Measurements from ENCODE around the gene PSMG3.
"Not testable (repeated sequence)": the region's sequence is repeated elsewhere in the genome, so short reads cannot be mapped to it uniquely, and the experiment has no call there.

Gene PSMG3

DNA sequence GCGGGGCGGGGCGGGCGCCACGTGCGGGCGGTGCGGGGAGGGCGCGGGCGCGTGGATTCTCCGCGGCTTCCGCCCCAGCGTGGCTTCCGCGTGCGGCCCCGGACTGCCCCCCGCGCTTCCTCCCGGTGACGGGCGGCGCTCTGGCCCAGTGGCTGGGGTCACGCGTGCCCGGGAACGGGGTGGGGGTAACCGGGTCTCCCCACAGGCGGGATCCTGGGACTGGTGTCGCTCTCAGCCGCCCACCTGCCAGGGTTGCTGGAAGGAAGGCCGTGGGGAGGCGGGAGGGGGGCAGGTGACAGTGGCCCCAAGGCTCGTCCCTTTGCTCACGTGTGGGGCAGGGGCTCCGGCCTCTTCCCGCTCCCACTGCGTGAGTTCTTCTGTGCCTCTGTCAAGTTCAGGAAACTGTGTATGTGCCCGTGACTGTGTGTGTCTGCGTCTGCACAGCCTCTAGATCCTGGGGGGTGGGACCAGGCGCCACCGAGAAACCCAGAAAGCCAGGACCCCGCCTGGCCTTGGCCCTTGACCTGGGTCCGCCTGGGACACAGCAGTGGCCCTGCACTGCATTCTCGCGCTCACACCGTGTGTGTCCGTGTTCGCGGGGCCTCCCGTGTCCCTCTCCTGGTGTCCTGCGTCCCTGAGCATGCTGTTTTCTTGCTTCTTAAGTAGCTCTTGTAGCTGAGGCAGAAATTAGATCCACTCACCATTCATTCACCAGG is 38.4 kb downstream of the PSMG3 start:
- DNase-seq, result peak; percentile 53

DNA sequence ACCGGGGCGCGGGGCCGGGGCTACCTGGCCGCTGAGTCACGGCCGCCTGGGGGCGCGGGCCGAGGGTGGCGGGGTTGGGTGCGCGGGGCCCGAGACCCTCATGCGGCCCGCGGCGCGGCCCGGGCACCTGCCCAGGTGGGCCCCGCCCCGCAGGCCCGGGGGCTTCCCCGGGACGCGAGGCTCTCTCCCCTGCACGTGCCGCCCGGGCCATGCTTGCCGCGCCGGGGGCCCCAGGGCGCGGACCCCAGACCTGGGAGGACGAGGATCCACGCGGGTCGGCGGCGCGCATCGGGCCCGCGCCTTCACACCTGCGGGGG is 38.9 kb downstream of the PSMG3 start:
- peak; percentile 51 for DNase-seq

DNA sequence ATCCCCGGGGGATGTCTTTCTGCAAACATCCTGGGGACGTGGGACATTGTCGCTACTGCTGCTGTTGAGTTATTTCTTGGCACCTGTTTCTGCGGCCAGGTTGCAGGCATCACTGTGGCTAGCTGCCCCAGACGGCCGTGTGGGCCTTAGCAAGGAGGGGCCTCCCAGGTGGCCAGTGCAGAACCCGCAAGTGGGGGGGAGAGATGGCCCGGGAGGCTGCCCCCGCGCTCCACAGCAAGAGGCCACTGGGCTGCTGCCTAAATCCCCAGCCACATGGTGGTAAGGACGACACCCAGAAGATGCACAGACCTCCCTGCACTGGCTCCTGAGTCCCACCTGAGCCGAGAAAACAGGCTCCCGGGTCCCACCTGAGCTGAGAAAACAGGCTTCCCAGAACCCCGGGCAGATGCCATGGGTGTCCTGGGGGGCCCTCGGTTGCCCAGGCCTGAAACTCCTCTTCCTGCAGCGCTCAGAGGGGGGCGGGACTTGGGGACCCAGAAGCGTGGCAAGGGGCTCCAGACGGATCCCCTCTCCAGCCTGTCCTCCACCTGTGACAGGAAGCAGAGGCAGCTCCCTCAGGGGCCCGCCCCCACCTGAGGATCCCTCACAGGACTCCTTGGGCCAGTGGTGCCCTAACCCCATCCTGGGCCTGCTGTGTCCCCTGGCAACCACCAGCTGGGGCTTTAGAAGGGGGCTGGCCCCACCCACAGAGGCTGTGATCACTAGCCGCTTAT is 40.3 kb downstream of the PSMG3 start:
- no peak for DNase-seq

DNA sequence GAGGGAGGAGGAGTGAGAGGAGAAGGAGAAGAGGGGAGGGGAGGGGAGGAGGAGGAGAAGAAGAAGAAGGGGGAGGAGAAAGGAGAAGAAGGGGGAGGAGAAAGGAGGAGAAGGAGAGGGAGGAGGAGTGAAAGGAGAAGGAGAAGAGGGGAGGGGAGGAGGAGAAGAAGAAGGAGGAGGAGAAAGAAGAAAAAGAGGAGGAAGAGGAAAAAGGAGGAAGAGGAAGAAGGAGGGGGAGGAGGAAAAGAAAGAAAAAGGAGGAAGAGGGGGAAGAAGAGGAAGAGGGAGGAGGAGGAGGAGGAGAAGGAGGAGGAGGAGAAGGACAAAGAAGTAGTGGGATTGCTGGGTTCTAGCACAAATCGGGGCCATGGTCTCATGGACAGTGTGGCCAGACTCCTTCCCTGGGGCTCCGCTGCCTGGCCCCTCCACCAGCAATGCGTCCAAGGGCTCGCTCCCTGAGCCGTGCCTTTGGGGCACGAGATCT is 43.5 kb downstream of the PSMG3 start:
- DNase-seq, result no peak

DNA sequence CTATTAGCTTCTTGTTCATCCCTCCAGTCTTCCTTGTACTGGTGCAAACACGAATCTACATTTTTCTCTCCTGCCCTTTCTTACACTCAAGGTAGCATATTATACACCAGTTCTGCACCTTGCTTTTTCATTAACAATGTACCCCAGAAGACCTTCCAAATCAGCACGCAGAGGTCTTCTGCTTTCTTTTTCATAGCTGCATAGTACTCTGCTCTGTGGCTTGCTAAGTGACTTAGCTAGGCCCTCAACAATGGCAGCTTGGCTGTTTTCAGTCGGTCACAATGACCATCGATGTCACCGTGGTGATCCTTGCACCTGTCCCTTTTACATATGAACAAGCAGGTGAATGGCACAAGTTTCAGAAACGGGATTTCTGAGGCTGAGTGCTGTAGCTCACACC is 44.4 kb downstream of the PSMG3 start:
- no peak for DNase-seq

DNA sequence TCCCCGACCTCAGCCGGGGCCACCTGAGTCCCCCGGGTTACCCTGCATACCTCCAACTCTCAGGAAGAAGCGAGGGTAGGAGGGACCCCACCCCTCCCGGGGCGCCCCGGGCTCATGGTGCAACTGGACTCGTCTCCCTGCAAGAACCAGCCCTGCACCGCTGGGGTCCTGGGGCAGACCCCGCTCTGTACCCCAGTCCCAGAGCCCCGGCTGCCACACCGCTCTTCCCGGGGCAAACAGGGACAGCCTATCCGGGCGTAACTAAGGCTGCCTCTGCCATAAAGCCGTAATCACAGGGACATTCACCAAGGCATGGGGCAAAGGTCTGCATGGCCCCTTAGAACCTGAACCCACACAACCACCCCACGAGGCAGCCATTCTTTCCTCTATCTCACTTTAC is 46.0 kb downstream of the PSMG3 start:
- DNase-seq, result no peak

DNA sequence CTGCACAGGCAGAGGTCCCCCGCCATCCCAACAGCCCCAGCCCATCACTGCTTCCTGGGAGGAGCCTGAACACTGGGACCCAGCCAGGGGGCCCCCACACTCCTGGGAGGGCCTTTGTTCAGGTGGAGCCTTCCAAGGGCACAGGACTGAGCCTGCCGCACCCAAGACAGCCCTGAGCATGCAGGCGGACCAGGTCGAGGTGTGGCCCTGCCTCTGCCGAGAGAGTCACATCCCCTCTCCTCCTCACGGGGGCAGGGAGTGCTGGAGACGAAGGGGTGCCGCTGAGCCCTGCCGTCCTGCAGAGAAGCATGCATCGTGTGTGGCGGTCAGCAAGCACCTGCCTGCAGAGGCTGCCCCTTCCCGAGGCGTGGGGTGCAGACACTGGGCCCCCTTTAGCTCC is 46.6 kb downstream of the PSMG3 start:
- DNase-seq, result no peak

DNA sequence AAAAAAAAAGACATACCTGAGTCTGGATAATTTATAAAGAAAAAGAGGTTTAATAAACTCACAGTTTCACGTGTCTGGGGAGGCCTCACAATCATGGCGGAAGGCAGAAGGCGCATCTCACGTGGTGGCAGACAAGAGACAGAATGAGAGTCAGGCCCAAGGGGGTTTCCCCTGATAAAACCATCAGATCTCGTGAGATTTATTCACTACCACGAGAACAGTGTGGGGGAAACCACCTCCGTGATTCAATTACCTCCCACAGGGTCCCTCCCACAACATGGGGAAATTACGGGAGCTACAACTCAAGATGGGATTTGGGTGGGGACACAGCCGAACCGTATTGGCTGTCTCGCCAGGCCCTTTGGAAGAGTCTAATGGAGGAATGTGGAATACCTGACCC is 48.4 kb downstream of the PSMG3 start:
- DNase-seq, result no peak

DNA sequence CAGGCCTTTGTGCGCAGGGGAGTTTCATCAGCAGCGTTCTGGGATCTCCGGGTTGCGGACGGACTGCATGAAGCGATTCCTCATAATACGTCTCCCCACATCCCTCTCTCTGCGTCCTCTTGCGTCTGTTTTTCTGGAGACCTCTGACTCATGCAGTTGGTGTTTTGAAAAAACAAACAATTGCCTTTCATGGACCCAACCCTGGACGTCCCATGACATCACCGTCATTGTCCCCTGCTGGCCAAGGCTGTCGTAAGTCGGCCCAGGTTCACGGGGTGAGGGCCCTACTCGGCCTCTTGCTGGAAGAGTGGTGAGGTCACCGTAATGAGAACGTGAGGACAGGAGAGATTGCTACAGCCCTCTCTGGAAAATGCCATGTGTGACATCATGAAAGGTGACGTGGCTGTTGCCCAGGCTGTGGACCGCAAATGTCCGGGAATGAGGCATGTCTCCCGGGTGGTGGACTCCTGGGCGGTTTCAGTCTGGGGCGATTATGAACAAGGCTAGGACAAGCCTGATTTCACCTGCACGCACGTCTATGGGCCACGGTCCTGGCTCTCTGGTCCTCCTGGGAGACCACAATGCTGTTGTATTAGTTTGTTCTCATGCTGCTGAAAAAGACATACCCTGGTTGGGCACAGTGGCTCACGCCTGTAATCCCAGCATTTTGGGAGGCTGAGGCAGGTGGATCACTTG is 49.1 kb downstream of the PSMG3 start:
- no peak for DNase-seq

DNA sequence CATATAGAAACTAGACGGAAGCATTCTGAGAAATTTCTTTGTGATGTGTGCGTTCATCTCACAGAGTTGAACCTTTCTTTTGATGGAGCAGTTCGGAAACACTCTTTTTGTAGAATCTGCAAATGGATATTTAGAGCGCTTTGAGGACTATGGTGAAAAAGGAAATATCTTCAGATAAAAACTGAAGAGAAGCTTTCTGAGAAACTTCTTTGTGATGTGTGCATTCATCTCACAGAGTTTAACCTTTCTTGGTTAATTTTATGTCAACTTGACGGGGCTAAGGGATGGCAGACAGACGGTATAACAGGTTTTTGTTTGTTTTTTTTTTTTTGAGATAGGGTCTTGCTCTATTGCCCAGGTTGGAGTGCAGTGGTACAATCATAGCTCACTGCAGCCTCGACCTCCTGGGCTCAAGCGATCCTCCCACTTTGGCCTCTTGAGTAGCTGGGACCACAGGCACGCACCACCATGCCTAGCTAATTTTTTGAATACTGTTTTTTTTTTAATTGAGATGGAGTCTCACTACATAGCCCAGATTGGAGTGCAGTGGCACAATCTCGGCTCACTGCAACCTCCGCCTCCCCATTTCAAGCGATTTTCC is 50.4 kb downstream of the PSMG3 start:
- not testable (repeated sequence) for DNase-seq
